Stimulated activated naive CD8-positive, alpha-beta T cell treated with anti-CD3 and anti-CD28 coated beads, Interleukin-15, amount 100 ng/mL, for 72 hours (primary cell): ENCODE results near the gene ZNF135.

Experiments used
- ATAC-seq: fragments of 150-1000 bp; cut with Tn5 transposase; 2 replicates; pipeline ENCODE4 v1.10.0; 2021; ENCODE audit warnings: mild to moderate bottlenecking, moderate library complexity
- DNase-seq, 2 donors: peaks; one replicate each; pipeline ENCODE4 v3.0.0; 2021 to 2022
- H3K27ac Mint-ChIP-seq, 2 donors: one replicate each; pipeline ENCODE4 v1.8.0; 2022; ENCODE audit warnings: mild to moderate bottlenecking in 2 of 2, mixed read lengths in 2 of 2, moderate library complexity in 2 of 2
- H3K27me3 Mint-ChIP-seq: one replicate; pipeline ENCODE4 v1.8.0; 2022; ENCODE audit warnings: mixed read lengths
- H3K4me1 Mint-ChIP-seq: one replicate; pipeline ENCODE4 v1.8.0; 2022; ENCODE audit warnings: mild to moderate bottlenecking, mixed read lengths
- H3K4me3 Mint-ChIP-seq, 2 donors: one replicate each; pipeline ENCODE4 v1.8.0; 2022; ENCODE audit warnings: mild to moderate bottlenecking in 2 of 2, mixed read lengths in 2 of 2, moderate library complexity in 1 of 2
- H3K9me3 Mint-ChIP-seq, 2 donors: one replicate each; pipeline ENCODE4 v1.8.0; 2022; ENCODE audit warnings: mixed read lengths in 2 of 2

ZNF135 gene

DNA sequence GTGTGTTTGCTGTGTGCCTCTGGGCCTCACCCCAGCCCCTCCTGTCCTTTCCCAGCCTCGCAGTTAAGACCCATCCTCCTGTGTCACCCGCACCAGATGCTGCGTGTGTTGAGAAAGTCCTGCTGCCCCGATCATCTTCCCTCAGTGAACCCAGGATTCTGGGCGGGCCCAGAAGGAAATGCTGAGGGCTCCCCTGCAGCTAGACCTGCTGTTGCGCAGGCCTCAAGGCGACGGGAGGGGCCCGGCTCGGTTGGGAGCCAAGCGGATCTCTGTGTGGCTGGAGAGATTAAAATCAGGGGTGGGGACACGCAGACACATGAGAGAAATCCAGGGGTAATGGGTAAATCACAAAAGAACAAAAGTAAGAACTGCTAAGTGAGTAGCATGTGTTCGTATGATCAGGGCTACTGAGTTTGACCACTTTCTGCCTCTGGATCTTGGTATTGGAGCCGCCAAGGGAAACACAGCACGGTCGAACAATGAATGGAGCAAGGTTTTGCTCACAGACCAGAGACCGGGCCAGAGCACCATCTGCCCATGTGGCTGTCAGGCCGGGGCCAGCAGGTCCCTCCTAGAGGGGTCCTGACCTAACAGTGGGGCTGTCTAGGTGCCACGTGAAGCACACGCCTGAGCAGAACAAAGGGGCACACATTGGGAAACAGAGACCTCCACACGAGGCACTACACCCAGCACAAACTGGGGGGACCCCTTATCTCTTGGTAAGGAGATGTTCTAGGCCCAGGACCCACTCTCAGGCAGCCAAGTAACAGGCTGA, 18.1 kb upstream of the ZNF135 start:
- Mint-ChIP-seq H3K27ac (no peak overlapping the region), H3K4me1 (no peaks in the 10 kb centered on the region), H3K4me3 (no peak overlapping the region), H3K27me3 (peaks cover 20% of the 10 kb centered on the region), H3K9me3 (peaks cover 39 to 71% of the 10 kb centered on the region in 2 donors)
- ATAC-seq (no peak), DNase-seq (no peak)

DNA sequence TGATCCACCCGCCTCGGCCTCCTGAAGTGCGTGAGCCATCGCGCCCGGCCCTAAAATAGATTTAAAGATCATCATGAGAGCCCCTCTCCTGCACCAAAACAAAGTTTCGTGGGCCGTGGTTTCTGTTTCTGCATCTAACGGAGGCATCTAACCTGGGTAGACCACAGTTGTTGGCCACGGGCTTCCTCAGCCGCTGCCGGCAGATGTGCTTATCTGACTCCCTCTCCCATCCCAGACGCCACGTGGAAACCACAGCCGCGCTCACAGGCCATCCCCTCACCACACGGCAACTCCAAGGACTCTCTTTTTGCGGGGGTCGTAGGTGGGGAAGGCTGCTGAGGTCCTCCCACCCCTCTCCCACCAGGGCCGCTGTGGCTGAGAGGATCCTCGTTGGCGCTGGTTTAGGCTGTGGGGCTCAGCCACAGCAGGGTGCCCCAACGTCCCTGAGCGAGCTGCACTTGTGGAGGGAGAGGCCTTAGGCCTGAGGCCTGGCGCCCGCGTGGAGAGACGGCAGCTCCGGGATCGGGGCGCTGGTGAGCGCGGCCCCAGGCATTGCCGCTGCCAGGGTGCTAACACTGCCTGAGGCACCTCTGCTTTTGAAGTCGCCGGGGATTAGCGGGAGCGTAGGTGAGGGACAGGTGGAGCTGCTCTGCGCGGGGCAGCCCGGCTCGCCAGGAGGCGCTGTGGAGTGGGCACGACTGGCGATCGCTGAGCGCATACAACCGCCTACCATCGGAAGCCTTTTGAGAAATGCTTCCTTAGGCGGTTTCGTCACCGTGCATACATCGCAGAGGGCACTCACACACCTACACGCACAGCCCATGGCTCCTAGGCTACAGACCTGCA, 16.4 kb upstream of the ZNF135 start:
- no peak overlapping the region for H3K27ac Mint-ChIP-seq
- no peaks in the 10 kb centered on the region for H3K4me1 Mint-ChIP-seq
- H3K9me3 Mint-ChIP-seq = peaks cover 38 to 75% of the 10 kb centered on the region in 2 donors
- DNase-seq = no peak
- ATAC-seq = no peak
- H3K27me3 Mint-ChIP-seq = peaks cover 8% of the 10 kb centered on the region
- no peak overlapping the region for H3K4me3 Mint-ChIP-seq

- ATAC-seq = no peak
- Mint-ChIP-seq H3K27me3 (no peaks in the 10 kb centered on the region), H3K4me3 (no peak overlapping the region), H3K4me1 (no peaks in the 10 kb centered on the region), H3K27ac (no peak overlapping the region), H3K9me3 (peaks cover 38 to 75% of the 10 kb centered on the region in 2 donors)
- DNase-seq = no peak
Measured at GRCh38 chr19:58044391-58044790, 14.7 kb upstream of the ZNF135 start.

- DNase-seq (no peak), ATAC-seq (no peak)
- peaks cover 42 to 80% of the 10 kb centered on the region in 2 donors for H3K9me3 Mint-ChIP-seq
- no peaks in the 10 kb centered on the region for H3K27me3 Mint-ChIP-seq
- H3K27ac Mint-ChIP-seq = no peak overlapping the region
- H3K4me3 Mint-ChIP-seq = no peak overlapping the region
- no peaks in the 10 kb centered on the region for H3K4me1 Mint-ChIP-seq
Measured at GRCh38 chr19:58044886-58045285, 14.2 kb upstream of the ZNF135 start.

GRCh38 chr19:58045411-58046050, 13.6 kb upstream of the ZNF135 start:
- H3K27ac Mint-ChIP-seq = peak overlapping the region in 1 of 2 donors; percentile 61
- DNase-seq (no peak), ATAC-seq (no peak)
- no peaks in the 10 kb centered on the region for H3K27me3 Mint-ChIP-seq
- H3K4me3 Mint-ChIP-seq = no peak overlapping the region
- H3K9me3 Mint-ChIP-seq = peaks cover 44 to 80% of the 10 kb centered on the region in 2 donors
- H3K4me1 Mint-ChIP-seq = no peaks in the 10 kb centered on the region

DNA sequence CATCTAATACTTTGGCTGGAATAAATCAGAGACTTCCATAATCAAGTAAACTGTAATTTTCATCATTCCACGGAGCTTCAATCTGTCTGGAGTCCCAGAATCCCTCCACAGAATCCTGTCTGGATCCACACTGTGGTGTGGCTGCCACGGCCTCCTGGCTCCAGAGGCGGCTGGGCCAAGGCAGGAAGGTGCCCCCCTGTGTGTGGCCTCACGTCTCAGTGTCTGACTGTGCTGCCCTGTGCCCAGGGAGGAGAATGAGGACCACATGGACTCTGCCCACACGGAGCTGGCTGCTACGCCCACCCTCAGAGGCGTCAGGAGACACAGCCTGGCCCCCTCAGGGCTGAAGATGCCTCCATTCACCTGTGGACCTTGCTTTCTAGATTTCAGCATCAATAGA, 12.2 kb upstream of the ZNF135 start:
- ATAC-seq (no peak), DNase-seq (no peak)
- Mint-ChIP-seq H3K9me3 (peaks cover 44 to 80% of the 10 kb centered on the region in 2 donors), H3K27me3 (no peaks in the 10 kb centered on the region), H3K4me3 (no peak overlapping the region), H3K4me1 (no peaks in the 10 kb centered on the region), H3K27ac (no peak overlapping the region)

- no peak for ATAC-seq
Measured at GRCh38 chr19:58047672-58048071, 11.4 kb upstream of the ZNF135 start.

GRCh38 chr19:58052256-58052655, 6.8 kb upstream of the ZNF135 start:
- peaks cover 40 to 78% of the 10 kb centered on the region in 2 donors for H3K9me3 Mint-ChIP-seq
- H3K27ac Mint-ChIP-seq = no peak overlapping the region
- ATAC-seq = no peak
- DNase-seq = no peak
- peaks cover 22% of the 10 kb centered on the region for H3K27me3 Mint-ChIP-seq
- H3K4me1 Mint-ChIP-seq = peaks cover 6% of the 10 kb centered on the region
- H3K4me3 Mint-ChIP-seq = no peak overlapping the region

More at GRCh38 chr19:58047672-58048071, 11.4 kb upstream of the ZNF135 start:
- no peak overlapping the region for H3K27ac Mint-ChIP-seq
- H3K4me1 Mint-ChIP-seq = no peaks in the 10 kb centered on the region
- peaks cover 46 to 80% of the 10 kb centered on the region in 2 donors for H3K9me3 Mint-ChIP-seq
- DNase-seq = no peak
- H3K27me3 Mint-ChIP-seq = no peaks in the 10 kb centered on the region
- H3K4me3 Mint-ChIP-seq = no peak overlapping the region

- Mint-ChIP-seq H3K27me3 (peaks cover 22% of the 10 kb centered on the region), H3K4me1 (peaks cover 8% of the 10 kb centered on the region), H3K4me3 (no peak overlapping the region), H3K9me3 (peaks cover 40 to 81% of the 10 kb centered on the region in 2 donors), H3K27ac (no peak overlapping the region)
- DNase-seq (no peak), ATAC-seq (no peak)
Measured at GRCh38 chr19:58053480-58054156, 5.5 kb upstream of the ZNF135 start.

DNA sequence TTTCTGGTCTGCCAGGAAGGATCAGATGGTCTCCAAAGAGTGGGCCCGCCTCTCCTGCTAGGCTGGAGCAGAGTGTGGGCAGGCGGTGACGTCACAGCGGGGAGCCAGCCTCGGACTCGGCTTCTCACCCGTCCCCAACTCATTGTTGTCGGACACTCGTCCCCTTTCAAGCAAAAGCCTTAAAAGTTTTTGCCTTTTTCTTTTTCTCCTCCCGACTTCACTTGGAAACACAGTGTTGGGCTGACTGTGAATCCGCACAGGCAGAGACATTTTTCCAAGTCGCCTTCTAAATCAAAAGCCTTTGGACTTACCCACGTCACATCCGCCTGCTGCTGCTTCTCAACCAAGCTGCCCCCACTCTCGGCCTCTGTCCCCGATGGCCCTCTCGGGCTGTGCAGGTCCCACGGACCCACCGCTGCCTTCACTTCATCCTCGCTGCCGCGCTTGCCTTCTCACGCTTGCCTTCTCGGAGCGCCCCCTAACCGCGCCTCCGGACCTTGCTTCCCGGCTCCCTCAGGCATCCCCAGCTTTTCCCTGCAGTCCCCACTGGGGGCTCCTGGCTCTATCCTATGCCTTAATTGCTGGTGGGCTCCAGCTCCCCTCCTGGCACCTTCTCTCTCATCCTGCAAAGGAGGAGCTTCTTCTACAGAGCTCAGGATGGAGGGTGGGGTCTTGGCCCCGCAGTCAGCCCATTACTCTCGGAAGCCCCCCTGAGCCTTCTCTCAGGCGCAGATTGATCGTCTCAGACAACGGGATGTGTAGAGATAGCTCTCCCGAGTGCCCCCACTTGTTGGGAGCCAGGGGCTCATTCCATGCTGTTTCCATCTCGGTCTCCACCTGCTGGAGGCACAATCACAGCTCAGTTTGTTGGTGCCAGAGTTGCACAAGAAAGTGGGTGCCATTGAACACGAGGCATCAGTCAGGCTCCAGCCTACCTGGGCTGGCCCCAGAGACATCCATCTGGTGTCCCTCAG, 3.9 kb upstream of the ZNF135 start:
- peaks cover 30 to 77% of the 10 kb centered on the region in 2 donors for H3K9me3 Mint-ChIP-seq
- H3K27me3 Mint-ChIP-seq = peaks cover 22% of the 10 kb centered on the region
- no peak overlapping the region for H3K27ac Mint-ChIP-seq
- peaks cover 18% of the 10 kb centered on the region for H3K4me1 Mint-ChIP-seq
- peak overlapping the region; percentile 35 to 71 for H3K4me3 Mint-ChIP-seq
- DNase-seq (no peak), ATAC-seq (no peak)

DNA sequence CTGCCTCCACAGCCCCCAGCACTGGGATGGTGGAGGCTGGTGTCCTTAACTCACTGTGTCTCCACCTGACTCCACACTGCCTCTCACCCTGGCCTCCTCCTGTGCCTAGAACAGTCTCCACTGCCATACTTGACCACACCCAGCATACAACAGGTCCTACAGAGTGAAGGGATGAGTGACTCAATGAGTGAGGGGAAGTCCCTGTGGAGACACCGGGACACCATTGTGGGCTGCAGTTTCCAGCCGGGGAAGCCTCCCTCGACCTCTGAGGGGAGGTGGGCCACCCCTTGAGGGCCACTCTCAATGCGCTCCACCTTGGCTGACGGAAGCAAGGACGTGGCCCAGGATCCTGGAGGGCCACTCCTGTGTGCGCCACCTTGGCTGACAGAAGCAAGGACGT, 2.8 kb upstream of the ZNF135 start:
- no peak for ATAC-seq
- no peak overlapping the region for H3K4me3 Mint-ChIP-seq

GRCh38 chr19:58056861-58057260, 2.2 kb upstream of the ZNF135 start:
- H3K4me1 Mint-ChIP-seq = peaks cover 19% of the 10 kb centered on the region
- ATAC-seq = no peak
- H3K9me3 Mint-ChIP-seq = peaks cover 23 to 72% of the 10 kb centered on the region in 2 donors
- H3K4me3 Mint-ChIP-seq = no peak overlapping the region
- no peak for DNase-seq
- H3K27ac Mint-ChIP-seq = no peak overlapping the region
- H3K27me3 Mint-ChIP-seq = peaks cover 22% of the 10 kb centered on the region

More for the DNA sequence above, 2.8 kb upstream of the ZNF135 start:
- DNase-seq = no peak
- peaks cover 19% of the 10 kb centered on the region for H3K4me1 Mint-ChIP-seq
- peaks cover 26 to 73% of the 10 kb centered on the region in 2 donors for H3K9me3 Mint-ChIP-seq
- H3K27me3 Mint-ChIP-seq = peaks cover 22% of the 10 kb centered on the region
- no peak overlapping the region for H3K27ac Mint-ChIP-seq

DNA sequence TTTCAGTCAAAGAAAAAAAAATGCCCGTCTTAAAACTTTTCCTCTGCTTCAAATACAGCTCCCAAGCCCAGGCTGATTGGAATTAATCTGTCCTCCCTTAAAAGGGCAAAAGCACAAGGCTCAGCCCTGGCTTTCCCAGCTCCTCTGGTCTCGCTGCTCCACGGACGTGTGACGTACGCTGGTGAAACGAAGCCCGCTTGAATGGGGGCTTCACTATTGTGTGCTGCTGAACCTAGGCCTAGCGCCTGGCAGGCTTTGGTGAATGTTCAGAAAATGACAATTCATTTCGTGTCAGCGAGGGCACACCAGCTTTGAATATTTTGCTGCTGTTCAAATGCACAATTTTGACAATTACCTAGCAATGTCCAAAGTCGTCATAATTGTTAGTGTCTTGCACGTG, 615 bp upstream of the ZNF135 start:
- DNase-seq = no peak
- H3K27me3 Mint-ChIP-seq = peaks cover 22% of the 10 kb centered on the region
- H3K4me3 Mint-ChIP-seq = peak overlapping the region; percentile 84 to 85
- H3K4me1 Mint-ChIP-seq = peaks cover 19% of the 10 kb centered on the region
- ATAC-seq = no peak
- H3K9me3 Mint-ChIP-seq = peaks cover 19 to 69% of the 10 kb centered on the region in 2 donors
- peak overlapping the region in 1 of 2 donors; percentile 94 for H3K27ac Mint-ChIP-seq

- peaks cover 19% of the 10 kb centered on the region for H3K27me3 Mint-ChIP-seq
- peak overlapping the region; percentile 84 to 85 for H3K4me3 Mint-ChIP-seq
- H3K4me1 Mint-ChIP-seq = peaks cover 19% of the 10 kb centered on the region
- H3K9me3 Mint-ChIP-seq = peaks cover 19 to 75% of the 10 kb centered on the region in 2 donors
- ATAC-seq = peak; percentile 29
- peak overlapping the region in 1 of 2 donors; percentile 95 for H3K27ac Mint-ChIP-seq
- peak in 1 of 2 donors; percentile 42 for DNase-seq
Measured at GRCh38 chr19:58059671-58060078, 593 bp downstream of the ZNF135 start.
